ENCODE results near the gene RAB44. TPM values are rescaled to one million over a fixed set of nuclear protein-coding genes. Genes with fewer than 3 reads are reported as not detected.

RAB44 gene
- total RNA-seq, 1 experiment from 2014 or later: 0.11 TPM

GRCh38 chr6:36691612-36692011, 6.0 kb upstream of the RAB44 start:
- POLR2A ChIA-PET: no interaction called here
- no peak for ATAC-seq
- CTCF ChIA-PET: no interaction called here
- Mint-ChIP-seq H3K27me3 (ENCODE audit: low read depth) (no peaks in the 10 kb centered on the region), H3K9me3 (peaks cover 7% of the 10 kb centered on the region; the same call in 1 of the 2 replicates), H3K4me3 (no peak overlapping the region), H3K27ac (no peak overlapping the region), H3K36me3 (peaks cover 6% of the 10 kb centered on the region), H3K4me1 (0 out of 2 replicates have a peak, but pooled peaks cover 2% of the 10 kb centered on the region)
- no peak for DNase-seq (ENCODE audit: low spot score)
- TF ChIP-seq RORB (CRISPR knock-in tag; IDR thresholded peaks at IDR 0.05): no peak
- TF ChIP-seq, protein P1, sequence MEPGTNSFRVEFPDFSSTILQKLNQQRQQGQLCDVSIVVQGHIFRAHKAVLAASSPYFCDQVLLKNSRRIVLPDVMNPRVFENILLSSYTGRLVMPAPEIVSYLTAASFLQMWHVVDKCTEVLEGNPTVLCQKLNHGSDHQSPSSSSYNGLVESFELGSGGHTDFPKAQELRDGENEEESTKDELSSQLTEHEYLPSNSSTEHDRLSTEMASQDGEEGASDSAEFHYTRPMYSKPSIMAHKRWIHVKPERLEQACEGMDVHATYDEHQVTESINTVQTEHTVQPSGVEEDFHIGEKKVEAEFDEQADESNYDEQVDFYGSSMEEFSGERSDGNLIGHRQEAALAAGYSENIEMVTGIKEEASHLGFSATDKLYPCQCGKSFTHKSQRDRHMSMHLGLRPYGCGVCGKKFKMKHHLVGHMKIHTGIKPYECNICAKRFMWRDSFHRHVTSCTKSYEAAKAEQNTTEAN (CRISPR knock-in tag; IDR thresholded peaks at IDR 0.05): no peak
- no peak for TF ChIP-seq ZNF317 (CRISPR knock-in tag; IDR thresholded peaks at IDR 0.05; ENCODE audit: borderline replicate concordance, low read depth)
- no peak for TF ChIP-seq ZNF423 (CRISPR knock-in tag; IDR thresholded peaks at IDR 0.05)
- no peak for TF ChIP-seq CREB1 (CRISPR knock-in tag; IDR thresholded peaks at IDR 0.05)
- TF ChIP-seq, protein P2, sequence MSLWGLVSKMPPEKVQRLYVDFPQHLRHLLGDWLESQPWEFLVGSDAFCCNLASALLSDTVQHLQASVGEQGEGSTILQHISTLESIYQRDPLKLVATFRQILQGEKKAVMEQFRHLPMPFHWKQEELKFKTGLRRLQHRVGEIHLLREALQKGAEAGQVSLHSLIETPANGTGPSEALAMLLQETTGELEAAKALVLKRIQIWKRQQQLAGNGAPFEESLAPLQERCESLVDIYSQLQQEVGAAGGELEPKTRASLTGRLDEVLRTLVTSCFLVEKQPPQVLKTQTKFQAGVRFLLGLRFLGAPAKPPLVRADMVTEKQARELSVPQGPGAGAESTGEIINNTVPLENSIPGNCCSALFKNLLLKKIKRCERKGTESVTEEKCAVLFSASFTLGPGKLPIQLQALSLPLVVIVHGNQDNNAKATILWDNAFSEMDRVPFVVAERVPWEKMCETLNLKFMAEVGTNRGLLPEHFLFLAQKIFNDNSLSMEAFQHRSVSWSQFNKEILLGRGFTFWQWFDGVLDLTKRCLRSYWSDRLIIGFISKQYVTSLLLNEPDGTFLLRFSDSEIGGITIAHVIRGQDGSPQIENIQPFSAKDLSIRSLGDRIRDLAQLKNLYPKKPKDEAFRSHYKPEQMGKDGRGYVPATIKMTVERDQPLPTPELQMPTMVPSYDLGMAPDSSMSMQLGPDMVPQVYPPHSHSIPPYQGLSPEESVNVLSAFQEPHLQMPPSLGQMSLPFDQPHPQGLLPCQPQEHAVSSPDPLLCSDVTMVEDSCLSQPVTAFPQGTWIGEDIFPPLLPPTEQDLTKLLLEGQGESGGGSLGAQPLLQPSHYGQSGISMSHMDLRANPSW (CRISPR knock-in tag; conservative IDR thresholded peaks at IDR 0.05; ENCODE audit: low read depth): no peak
- no peak for TF ChIP-seq TCF7 (CRISPR knock-in tag; IDR thresholded peaks at IDR 0.05; ENCODE audit: low read depth)

DNA sequence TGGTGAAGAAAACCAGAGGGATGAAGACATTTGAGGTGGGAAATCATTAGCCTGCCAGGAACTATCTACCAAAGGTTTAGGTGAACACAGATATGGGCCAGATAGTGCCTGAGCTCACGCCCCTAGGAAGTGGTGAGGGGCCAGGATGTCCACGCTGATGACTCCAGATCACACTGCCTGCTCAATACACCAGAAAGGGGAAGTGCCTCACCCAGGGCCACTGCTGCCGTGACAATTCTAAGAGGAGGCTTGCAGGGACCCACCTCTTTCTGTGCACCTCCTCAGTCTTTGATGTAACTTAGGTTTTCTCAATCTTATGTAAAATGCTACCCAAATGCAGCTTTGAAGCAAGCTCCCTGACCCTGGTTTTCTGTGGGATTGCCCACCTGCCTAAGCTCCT, 5.4 kb upstream of the RAB44 start:
- ChIA-PET CTCF (interaction anchor here (1.2 kb wide), 1 partner anchor 11 kb away, joined by 5 read pairs; no protein-coding TSS in a partner anchor), POLR2A (no interaction called here)
- Mint-ChIP-seq H3K4me3 (no peak overlapping the region), H3K36me3 (no peaks in the 10 kb centered on the region), H3K27ac (no peak overlapping the region), H3K27me3 (ENCODE audit: low read depth) (no peaks in the 10 kb centered on the region), H3K9me3 (peaks cover 7% of the 10 kb centered on the region; the same call in 1 of the 2 replicates), H3K4me1 (0 out of 2 replicates have a peak, but pooled peaks cover 2% of the 10 kb centered on the region)
- DNase-seq (ENCODE audit: low spot score) (no peak), ATAC-seq (no peak)
- no peak for TF ChIP-seq NR3C1 (CRISPR knock-in tag; conservative IDR thresholded peaks at IDR 0.05; ENCODE audit: low read depth)
- TF ChIP-seq, protein P3, sequence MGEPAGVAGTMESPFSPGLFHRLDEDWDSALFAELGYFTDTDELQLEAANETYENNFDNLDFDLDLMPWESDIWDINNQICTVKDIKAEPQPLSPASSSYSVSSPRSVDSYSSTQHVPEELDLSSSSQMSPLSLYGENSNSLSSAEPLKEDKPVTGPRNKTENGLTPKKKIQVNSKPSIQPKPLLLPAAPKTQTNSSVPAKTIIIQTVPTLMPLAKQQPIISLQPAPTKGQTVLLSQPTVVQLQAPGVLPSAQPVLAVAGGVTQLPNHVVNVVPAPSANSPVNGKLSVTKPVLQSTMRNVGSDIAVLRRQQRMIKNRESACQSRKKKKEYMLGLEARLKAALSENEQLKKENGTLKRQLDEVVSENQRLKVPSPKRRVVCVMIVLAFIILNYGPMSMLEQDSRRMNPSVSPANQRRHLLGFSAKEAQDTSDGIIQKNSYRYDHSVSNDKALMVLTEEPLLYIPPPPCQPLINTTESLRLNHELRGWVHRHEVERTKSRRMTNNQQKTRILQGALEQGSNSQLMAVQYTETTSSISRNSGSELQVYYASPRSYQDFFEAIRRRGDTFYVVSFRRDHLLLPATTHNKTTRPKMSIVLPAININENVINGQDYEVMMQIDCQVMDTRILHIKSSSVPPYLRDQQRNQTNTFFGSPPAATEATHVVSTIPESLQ (CRISPR knock-in tag; IDR thresholded peaks at IDR 0.05): no peak
- no peak for TF ChIP-seq EMX1 (CRISPR knock-in tag; IDR thresholded peaks at IDR 0.05)
- TF ChIP-seq FOXP1 (CRISPR knock-in tag; IDR thresholded peaks at IDR 0.05; ENCODE audit: borderline replicate concordance): no peak
- TF ChIP-seq, protein P4, sequence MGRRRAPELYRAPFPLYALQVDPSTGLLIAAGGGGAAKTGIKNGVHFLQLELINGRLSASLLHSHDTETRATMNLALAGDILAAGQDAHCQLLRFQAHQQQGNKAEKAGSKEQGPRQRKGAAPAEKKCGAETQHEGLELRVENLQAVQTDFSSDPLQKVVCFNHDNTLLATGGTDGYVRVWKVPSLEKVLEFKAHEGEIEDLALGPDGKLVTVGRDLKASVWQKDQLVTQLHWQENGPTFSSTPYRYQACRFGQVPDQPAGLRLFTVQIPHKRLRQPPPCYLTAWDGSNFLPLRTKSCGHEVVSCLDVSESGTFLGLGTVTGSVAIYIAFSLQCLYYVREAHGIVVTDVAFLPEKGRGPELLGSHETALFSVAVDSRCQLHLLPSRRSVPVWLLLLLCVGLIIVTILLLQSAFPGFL (CRISPR knock-in tag; IDR thresholded peaks at IDR 0.05; ENCODE audit: borderline replicate concordance): no peak
- TF ChIP-seq SMAD3 (CRISPR knock-in tag; IDR thresholded peaks at IDR 0.05; ENCODE audit: borderline replicate concordance): no peak
- no peak for TF ChIP-seq NFATC4 (CRISPR knock-in tag; IDR thresholded peaks at IDR 0.05)
- no peak for TF ChIP-seq TEAD1 (CRISPR knock-in tag; IDR thresholded peaks at IDR 0.05)
- TF ChIP-seq, protein P5, sequence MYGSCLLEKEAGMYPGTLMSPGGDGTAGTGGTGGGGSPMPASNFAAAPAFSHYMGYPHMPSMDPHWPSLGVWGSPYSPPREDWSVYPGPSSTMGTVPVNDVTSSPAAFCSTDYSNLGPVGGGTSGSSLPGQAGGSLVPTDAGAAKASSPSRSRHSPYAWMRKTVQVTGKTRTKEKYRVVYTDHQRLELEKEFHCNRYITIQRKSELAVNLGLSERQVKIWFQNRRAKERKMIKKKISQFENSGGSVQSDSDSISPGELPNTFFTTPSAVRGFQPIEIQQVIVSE (CRISPR knock-in tag; IDR thresholded peaks at IDR 0.05; ENCODE audit: borderline replicate concordance): no peak
- TF ChIP-seq FOXP4 (CRISPR knock-in tag; IDR thresholded peaks at IDR 0.05): no peak
- TF ChIP-seq RORB (CRISPR knock-in tag; IDR thresholded peaks at IDR 0.05): no peak
- no peak for TF ChIP-seq ZNF396 (CRISPR knock-in tag; IDR thresholded peaks at IDR 0.05; ENCODE audit: borderline replicate concordance)
- TF ChIP-seq SMAD4 (CRISPR knock-in tag; IDR thresholded peaks at IDR 0.05): no peak
- TF ChIP-seq SP1 (CRISPR knock-in tag; conservative IDR thresholded peaks at IDR 0.05): no peak

Data from WTC11 (cell line).